Body of pancreas (tissue), 4 donors: ENCODE results near the gene LY6G5C. TPM values are rescaled to one million over a fixed set of nuclear protein-coding genes. Genes with fewer than 3 reads are reported as not detected.
A peak's percentile ranks its signal among the peaks of the same experiment; 100 is the strongest.

ENCODE experiments used
- ATAC-seq: fragments of 150-250 bp; one replicate; pipeline ENCODE4 v1.9.1; 2016
- DNase-seq, 4 donors: peaks; one replicate each; pipeline ENCODE4 v3.0.0-alpha.2; 2019
- H3K27ac ChIP-seq, 4 donors: fragments of 200-600 bp; sonication (generic); 1 replicate in 3 of 4; 2 replicates in 1 of 4; pipeline versions ENCODE4 v1.5.1 to v1.6.1; 2016 to 2019; ENCODE audit warnings: mild to moderate bottlenecking in 1 of 4, mixed read lengths in 1 of 4, moderate library complexity in 1 of 4
- H3K27me3 ChIP-seq, 2 donors: fragments of 200-600 bp; sonication (generic); one replicate each; pipeline ENCODE4 v1.6.0; 2016; ENCODE audit warnings: mild to moderate bottlenecking in 1 of 2
- H3K36me3 ChIP-seq, 2 donors: fragments of 200-600 bp; sonication (generic); replicated peaks in 1 of 2; 2 replicates each; pipeline ENCODE4 v1.5.1; 2016; ENCODE audit warnings: low read depth in 2 of 2; ENCODE audit not compliant: insufficient read depth in 1 of 2
- H3K4me1 ChIP-seq: fragments of 200-600 bp; sonication (generic); one replicate; pipeline ENCODE4 v1.6.0; 2016
- H3K4me3 ChIP-seq, 2 donors: fragments of 200-600 bp; sonication (generic); 1 replicate in 1 of 2; 2 replicates in 1 of 2; pipeline ENCODE4 v1.5.1; 2016 to 2019
- H3K9me3 ChIP-seq, 3 donors: fragments of 200-600 bp; sonication (generic); 1 replicate in 2 of 3; 2 replicates in 1 of 3; pipeline ENCODE4 v1.5.1; 2016
- POLR2A ChIP-seq, 3 donors: fragments of 450-650 bp; IDR thresholded peaks; one replicate each; pipeline ENCODE4 v1.6.1; 2016; ENCODE audit warnings: antibody characterized with exemption in 3 of 3, mild to moderate bottlenecking in 2 of 3
- WGBS, 2 donors: methylation state at CpG; one replicate each; pipeline ENCODE4 v1.1.5; 2017; 5-methylcytosine and 5-hydroxymethylcytosine counted together
- intact Hi-C: fragments of 100-400 bp; cut with DNase I; formaldehyde crosslinking; loops from one replicate; pipeline ENCODE4 v1.15.1; 2023
- total RNA-seq, 2 donors: library from RNA; depleted of rRNA; stranded (reverse); fragments of >200 nt; gene quantifications; one replicate each; pipeline ENCODE4 v1.1.0, GENCODE V29; 2016
- TF ChIP-seq, protein P1 (sequence below), 7 experiments: fragments of 450-650 bp in 4 of 7; fragments of 200-600 bp in 3 of 7; sonication (generic) in 3 of 7; IDR thresholded peaks; one replicate each; pipeline ENCODE4 v1.5.1; 2016 to 2019; ENCODE audit warnings: antibody characterized with exemption in 7 of 7

LY6G5C gene
- total RNA-seq, 2 donors from 2014 or later, result 4.4 TPM; not detected in 1

DNA sequence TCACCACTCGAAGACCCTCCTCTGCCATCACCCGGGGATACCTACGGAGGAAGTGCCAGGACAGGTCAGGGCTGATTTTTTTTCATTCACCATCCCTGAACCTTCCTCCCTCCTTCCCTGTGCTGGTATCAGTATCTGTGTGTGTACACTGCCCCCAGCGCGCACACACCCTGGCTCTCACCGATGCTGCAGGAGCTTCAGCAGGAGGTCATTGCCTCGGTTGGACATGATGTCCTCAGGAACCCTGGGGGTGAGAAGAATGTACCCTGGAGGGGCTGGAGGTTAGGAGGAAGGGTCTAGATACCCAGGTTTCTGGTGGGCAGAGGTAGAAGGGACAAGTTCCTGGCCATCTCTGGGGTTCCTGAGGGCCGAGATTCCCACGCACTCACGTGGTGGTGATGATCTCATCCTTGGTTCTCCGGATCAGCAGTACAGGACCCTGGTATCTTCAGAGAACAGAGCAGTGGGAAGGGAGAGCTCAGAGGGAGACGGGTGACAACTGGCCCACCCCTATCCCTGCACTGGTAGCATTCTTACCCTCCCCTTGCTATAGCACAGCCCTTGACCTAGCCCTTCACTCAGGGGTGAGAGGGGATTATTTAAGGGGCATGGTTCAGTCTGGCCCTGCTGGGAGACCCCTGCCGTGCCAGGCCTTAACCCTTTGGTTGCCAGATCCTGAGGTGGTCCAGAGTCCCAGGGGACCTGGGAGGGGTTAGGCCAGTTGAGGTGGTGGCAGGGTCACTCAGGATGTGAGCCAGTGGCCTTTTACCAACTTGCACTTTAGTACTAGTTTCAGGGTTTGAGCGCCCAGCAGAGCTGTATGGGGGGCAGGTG lies 7.2 kb upstream of the LY6G5C start:
- no peak for ATAC-seq
- intact Hi-C loops, result no loop called here
- Histone ChIP-seq H3K27me3 (no peaks in the 10 kb centered on the region), H3K36me3 (peaks cover 0 to 15% of the 10 kb centered on the region in 2 donors), H3K4me1 (peaks cover 3% of the 10 kb centered on the region), H3K4me3 (no peak overlapping the region), H3K27ac (no peak overlapping the region), H3K9me3 (no peaks in the 10 kb centered on the region)
- no peak for DNase-seq
- 76 to 80% methylated on average over 13 to 14 of the region's 14 CpGs for WGBS, 2 donors
- TF ChIP-seq, protein P1, sequence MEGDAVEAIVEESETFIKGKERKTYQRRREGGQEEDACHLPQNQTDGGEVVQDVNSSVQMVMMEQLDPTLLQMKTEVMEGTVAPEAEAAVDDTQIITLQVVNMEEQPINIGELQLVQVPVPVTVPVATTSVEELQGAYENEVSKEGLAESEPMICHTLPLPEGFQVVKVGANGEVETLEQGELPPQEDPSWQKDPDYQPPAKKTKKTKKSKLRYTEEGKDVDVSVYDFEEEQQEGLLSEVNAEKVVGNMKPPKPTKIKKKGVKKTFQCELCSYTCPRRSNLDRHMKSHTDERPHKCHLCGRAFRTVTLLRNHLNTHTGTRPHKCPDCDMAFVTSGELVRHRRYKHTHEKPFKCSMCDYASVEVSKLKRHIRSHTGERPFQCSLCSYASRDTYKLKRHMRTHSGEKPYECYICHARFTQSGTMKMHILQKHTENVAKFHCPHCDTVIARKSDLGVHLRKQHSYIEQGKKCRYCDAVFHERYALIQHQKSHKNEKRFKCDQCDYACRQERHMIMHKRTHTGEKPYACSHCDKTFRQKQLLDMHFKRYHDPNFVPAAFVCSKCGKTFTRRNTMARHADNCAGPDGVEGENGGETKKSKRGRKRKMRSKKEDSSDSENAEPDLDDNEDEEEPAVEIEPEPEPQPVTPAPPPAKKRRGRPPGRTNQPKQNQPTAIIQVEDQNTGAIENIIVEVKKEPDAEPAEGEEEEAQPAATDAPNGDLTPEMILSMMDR (IDR thresholded peaks at IDR 0.05), result no peak
- TF ChIP-seq POLR2A (IDR thresholded peaks at IDR 0.05), result no peak

DNA sequence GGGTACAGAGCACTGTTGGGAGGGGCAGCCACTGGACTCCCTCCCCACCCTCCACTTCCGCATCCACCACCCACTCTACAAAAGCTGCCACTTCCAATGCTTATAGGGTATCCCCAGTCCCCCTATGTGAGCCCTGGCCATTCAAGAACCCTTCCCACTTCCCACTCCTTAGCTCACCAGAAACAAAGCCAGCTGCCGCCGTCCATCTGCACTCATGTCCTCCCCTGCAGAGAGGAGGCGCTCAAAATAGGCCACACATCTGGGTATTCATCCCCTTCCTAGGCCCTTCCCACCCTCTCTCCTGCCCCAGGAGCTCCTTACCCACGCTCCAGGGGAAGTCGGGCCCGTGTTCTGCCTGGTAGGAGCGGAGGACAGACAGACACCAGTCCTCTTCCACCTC lies 6.5 kb upstream of the LY6G5C start:
- Histone ChIP-seq H3K27me3 (no peaks in the 10 kb centered on the region), H3K27ac (no peak overlapping the region), H3K36me3 (peaks cover 0 to 15% of the 10 kb centered on the region in 2 donors), H3K4me3 (no peak overlapping the region), H3K4me1 (peaks cover 10% of the 10 kb centered on the region), H3K9me3 (no peaks in the 10 kb centered on the region)
- intact Hi-C loops, result no loop called here
- TF ChIP-seq POLR2A (IDR thresholded peaks at IDR 0.05), result no peak
- TF ChIP-seq, protein P1 (IDR thresholded peaks at IDR 0.05), result no peak
- DNase-seq (no peak), ATAC-seq (no peak)
- WGBS, 2 donors, result 81 to 95% methylated on average over 8 of the region's 8 CpGs

DNA sequence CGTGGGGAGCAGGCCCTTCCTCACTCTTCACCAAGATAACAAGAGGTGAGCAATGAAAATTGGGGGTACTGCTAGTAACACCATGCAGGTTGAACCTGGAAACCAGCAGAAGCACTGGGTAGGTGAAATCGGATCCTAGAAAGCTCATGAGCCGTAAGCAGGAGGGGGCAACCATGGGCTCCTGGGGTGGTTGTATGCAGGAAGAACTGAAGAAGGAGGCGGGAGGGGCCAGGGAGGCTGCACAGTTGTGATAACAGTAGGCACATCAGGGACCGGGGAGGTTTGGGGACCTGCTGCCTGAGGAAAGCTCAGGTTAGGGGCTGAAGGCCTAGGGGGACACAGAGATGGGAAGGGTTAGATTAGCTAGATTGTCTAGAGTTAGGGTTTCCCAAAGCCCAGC lies 5.6 kb upstream of the LY6G5C start:
- no peak overlapping the region for H3K27ac ChIP-seq
- intact Hi-C loops, result no loop called here
- H3K4me1 ChIP-seq, result peaks cover 14% of the 10 kb centered on the region
- no peak for ATAC-seq
- TF ChIP-seq, protein P1 (IDR thresholded peaks at IDR 0.05), result no peak
- TF ChIP-seq POLR2A (IDR thresholded peaks at IDR 0.05), result no peak
- no peak for DNase-seq
- H3K27me3 ChIP-seq, result no peaks in the 10 kb centered on the region
- H3K36me3 ChIP-seq, result peaks cover 0 to 13% of the 10 kb centered on the region in 2 donors
- H3K4me3 ChIP-seq, result no peak overlapping the region
- 75 to 82% methylated on average over 5 of the region's 5 CpGs for WGBS, 2 donors
- H3K9me3 ChIP-seq, result no peaks in the 10 kb centered on the region

DNA sequence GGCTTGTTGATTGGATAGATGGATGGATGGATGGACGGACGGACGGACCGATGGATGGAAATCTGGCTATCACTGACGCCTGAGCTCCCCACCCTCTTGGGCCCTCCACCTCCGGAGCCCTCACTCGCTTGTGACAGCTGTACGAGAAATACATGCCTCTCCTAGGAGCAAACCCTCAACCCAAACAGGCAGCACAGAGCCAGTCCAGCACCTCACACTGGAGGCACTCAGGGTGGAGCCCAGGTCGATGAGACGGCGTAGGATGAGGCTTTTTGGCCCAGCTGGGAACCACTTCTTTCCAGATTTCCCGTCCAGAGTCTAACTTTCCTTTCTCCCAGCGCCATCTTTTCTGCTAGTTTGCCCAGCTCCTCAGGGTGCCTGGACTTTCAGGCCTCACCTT lies 2.7 kb upstream of the LY6G5C start:
- H3K4me1 ChIP-seq, result peaks cover 27% of the 10 kb centered on the region
- ATAC-seq, result no peak
- WGBS, 2 donors, result 64 to 76% methylated on average over 13 of the region's 13 CpGs
- peaks cover 0 to 8% of the 10 kb centered on the region in 2 donors for H3K36me3 ChIP-seq
- no peak overlapping the region for H3K4me3 ChIP-seq
- H3K27me3 ChIP-seq, result no peaks in the 10 kb centered on the region
- intact Hi-C loops, result loop anchor here (5.0 kb wide), 1 partner anchor 269 kb away; no protein-coding TSS in a partner anchor
- peak overlapping the region in 2 of 4 donors; percentile 31 to 60 for H3K27ac ChIP-seq
- DNase-seq, result no peak
- TF ChIP-seq POLR2A (IDR thresholded peaks at IDR 0.05), result no peak
- H3K9me3 ChIP-seq, result no peaks in the 10 kb centered on the region

DNA sequence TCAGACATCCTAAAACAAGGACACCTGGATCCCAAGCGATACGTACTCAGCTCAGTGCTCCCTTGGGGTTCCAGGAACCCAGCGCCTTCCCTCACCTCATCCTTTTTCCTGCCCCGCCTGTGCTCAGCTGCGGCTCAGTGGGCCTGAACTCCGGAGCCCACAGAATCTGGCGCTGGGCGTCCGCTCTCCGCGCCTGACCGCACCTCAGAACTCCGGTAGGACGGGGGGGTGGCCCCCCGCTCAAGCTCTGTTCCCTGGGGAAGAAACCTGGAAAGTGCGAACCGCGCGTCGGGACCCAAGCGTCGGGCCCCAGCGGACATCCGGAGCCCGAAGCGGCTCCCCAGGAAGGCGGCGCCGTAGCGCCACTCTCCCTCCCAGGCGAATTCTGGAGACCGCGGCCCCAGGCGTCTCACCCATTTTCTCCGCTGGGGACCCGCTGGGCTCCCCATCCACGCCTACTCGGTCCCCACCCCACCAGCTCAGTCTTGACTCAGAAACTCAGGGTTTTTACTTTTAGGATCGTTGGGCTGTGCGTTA lies 336 bp upstream of the LY6G5C start:
- Histone ChIP-seq H3K9me3 (no peaks in the 10 kb centered on the region), H3K4me3 (peak overlapping the region in 1 of 2 donors; percentile 18), H3K27me3 (no peaks in the 10 kb centered on the region), H3K36me3 (no peaks in the 10 kb centered on the region), H3K27ac (peak overlapping the region in 3 of 4 donors; percentile 59 to 82 (median 70)), H3K4me1 (peaks cover 27% of the 10 kb centered on the region)
- DNase-seq (peak; percentile 33 to 61 (median 42)), ATAC-seq (peak; percentile 51)
- TF ChIP-seq, protein P1 (IDR thresholded peaks at IDR 0.05), result peak in 2 of 7 experiments; percentile 6 to 37
- TF ChIP-seq POLR2A (IDR thresholded peaks at IDR 0.05), result peak in 2 of 3 donors; percentile 48 to 49
- intact Hi-C loops, result loop anchor here (5.0 kb wide), 1 partner anchor 271 kb away; no protein-coding TSS in a partner anchor
- WGBS, 2 donors, result 0 to 3% methylated on average over 3 to 29 of the region's 40 CpGs
